ENCODE results near the gene ZP4. TPM values are rescaled to one million over a fixed set of nuclear protein-coding genes. Genes with fewer than 3 reads are reported as not detected.

ZP4 gene, protein sequence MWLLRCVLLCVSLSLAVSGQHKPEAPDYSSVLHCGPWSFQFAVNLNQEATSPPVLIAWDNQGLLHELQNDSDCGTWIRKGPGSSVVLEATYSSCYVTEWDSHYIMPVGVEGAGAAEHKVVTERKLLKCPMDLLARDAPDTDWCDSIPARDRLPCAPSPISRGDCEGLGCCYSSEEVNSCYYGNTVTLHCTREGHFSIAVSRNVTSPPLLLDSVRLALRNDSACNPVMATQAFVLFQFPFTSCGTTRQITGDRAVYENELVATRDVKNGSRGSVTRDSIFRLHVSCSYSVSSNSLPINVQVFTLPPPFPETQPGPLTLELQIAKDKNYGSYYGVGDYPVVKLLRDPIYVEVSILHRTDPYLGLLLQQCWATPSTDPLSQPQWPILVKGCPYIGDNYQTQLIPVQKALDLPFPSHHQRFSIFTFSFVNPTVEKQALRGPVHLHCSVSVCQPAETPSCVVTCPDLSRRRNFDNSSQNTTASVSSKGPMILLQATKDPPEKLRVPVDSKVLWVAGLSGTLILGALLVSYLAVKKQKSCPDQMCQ
- total RNA-seq: not detected in 2 replicates

DNA sequence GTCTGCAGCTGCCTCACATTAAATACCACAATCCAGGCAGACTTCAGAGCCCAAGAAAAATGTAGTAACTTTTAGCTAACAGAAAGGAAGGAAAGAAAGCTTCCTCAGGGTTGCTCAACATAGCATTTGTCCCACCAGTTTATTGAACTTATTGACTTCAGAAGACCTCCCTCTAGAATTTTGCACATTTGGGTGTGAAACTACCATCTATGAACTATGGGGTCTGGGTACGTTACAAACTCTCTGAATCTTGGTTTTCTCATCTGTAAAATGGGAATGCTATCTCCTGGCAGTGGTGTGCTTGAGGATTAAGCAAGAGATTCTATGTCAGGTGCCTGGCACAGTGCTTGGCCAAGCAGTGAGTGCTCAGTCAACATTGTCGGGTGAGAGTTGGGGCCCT lies at the start of gene ZP4:
ZP4 (minus strand) TSS at position 101 of the 400 bp plus-strand sequence. CDS start 287 bp downstream, outside the sequence.
- no peak within 1 kb of the TSS for H3K27ac Mint-ChIP-seq
- H3K4me1 Mint-ChIP-seq (ENCODE audit: low read depth): no peaks in the 10 kb centered on the region
- no peak within 1 kb of the TSS for H3K4me3 Mint-ChIP-seq (ENCODE audit: low read depth)
- H3K9me3 Mint-ChIP-seq: no peaks in the 10 kb centered on the region
- DNase-seq (ENCODE audit: low spot score): no peak
- intact Hi-C loops (cut with micrococcal nuclease): no loop called here
- no peaks in the 10 kb centered on the region for H3K36me3 Mint-ChIP-seq (ENCODE audit: low read depth)
- H3K27me3 Mint-ChIP-seq (ENCODE audit: low read depth): no peaks in the 10 kb centered on the region

DNA sequence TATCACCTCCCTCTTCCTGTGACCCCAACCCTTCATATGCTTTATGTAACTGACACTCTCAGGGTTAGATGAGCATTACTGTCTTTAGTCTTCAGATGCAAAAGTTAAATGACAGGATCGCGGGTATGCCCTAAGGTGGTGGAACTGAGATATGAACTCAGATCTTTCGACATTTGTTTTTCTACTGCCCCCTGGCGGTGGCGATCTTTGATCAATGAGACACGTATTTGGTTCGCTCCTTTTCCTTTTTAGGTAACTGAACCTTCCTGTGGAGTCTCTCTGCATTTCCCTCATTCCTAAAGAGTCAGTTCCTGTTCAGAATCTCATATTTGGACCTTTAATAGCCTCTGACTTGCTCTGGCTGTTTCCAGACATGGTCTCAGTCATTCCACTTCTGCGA lies 47.8 kb upstream of the ZP4 start:
- no peak overlapping the region for H3K4me3 Mint-ChIP-seq (ENCODE audit: low read depth)
- peaks cover 13% of the 10 kb centered on the region for H3K9me3 Mint-ChIP-seq
- H3K4me1 Mint-ChIP-seq (ENCODE audit: low read depth): no peaks in the 10 kb centered on the region
- no peaks in the 10 kb centered on the region for H3K27me3 Mint-ChIP-seq (ENCODE audit: low read depth)
- H3K36me3 Mint-ChIP-seq (ENCODE audit: low read depth): no peaks in the 10 kb centered on the region
- H3K27ac Mint-ChIP-seq: no peak overlapping the region
- no peak for DNase-seq (ENCODE audit: low spot score)
- intact Hi-C loops (cut with micrococcal nuclease): no loop called here

DNA sequence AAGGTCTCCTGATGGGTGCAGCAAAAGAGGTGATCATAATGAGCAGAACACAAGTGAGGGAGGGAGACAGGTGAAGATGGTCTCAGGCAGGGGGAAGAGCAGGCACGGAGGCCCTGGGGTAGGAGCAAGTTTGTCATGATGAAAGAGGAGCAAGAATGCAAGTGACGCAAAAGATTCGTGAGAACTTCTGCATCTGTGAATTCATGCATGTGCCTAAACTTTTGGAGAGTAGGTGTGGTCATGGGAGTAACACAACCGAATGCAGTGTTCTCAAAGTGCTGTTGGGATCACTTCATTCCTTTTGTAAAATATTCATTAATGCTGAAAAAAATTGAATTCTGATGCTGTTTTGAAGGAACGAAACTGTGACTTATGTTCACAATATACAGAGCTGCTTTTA lies 47.3 kb upstream of the ZP4 start:
- Mint-ChIP-seq H3K4me1 (ENCODE audit: low read depth) (no peaks in the 10 kb centered on the region), H3K27me3 (ENCODE audit: low read depth) (no peaks in the 10 kb centered on the region), H3K27ac (no peak overlapping the region), H3K4me3 (ENCODE audit: low read depth) (no peak overlapping the region), H3K9me3 (peaks cover 13% of the 10 kb centered on the region), H3K36me3 (ENCODE audit: low read depth) (no peaks in the 10 kb centered on the region)
- intact Hi-C loops (cut with micrococcal nuclease): no loop called here
- no peak for DNase-seq (ENCODE audit: low spot score)

DNA sequence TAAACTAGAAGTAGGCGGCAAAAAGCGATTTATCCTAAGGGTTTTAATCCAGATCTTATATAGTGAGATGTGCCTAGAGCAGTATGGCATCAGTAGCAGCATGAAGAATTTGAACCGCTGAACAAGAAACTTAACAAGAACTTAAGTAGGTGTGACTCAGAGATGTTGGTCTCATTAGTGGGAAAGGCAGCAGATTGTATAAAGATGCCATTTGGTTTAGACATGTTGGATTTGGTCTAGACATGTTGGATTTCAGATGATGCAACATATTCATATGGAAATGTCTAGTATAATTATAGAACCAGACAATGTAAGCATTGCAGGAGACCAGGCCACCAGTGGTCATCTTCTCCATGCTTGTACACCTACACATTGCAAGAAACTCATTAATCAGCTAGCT lies 42.1 kb upstream of the ZP4 start:
- no peak overlapping the region for H3K27ac Mint-ChIP-seq
- intact Hi-C loops (cut with micrococcal nuclease): no loop called here

DNA sequence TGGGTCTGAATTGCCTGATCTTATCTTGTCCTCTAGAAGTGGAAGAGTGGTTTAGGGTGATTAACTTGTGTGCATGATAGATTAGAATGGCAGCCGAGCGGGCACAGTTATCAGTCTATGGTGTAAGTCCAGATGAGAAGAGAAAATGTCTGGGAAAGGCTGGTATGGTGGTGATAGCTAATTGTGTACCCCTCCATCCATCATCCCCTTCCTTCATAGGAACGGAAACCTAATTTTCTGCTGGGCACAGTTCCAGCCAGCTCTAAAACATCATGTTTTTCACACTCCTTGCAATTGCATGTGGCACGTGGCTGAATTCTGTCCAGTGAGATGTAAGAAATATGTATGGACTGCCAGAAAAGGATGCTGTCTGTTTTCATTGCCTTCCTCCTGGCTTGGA lies 40.9 kb upstream of the ZP4 start:
- intact Hi-C loops (cut with micrococcal nuclease): no loop called here
- Mint-ChIP-seq H3K27ac (no peak overlapping the region), H3K36me3 (ENCODE audit: low read depth) (no peaks in the 10 kb centered on the region), H3K4me3 (ENCODE audit: low read depth) (no peak overlapping the region), H3K9me3 (no peaks in the 10 kb centered on the region), H3K27me3 (ENCODE audit: low read depth) (no peaks in the 10 kb centered on the region), H3K4me1 (ENCODE audit: low read depth) (no peaks in the 10 kb centered on the region)
- no peak for DNase-seq (ENCODE audit: low spot score)

More for the DNA sequence above, 42.1 kb upstream of the ZP4 start:
- DNase-seq (ENCODE audit: low spot score): no peak
- H3K9me3 Mint-ChIP-seq: peaks cover 1% of the 10 kb centered on the region
- H3K4me1 Mint-ChIP-seq (ENCODE audit: low read depth): no peaks in the 10 kb centered on the region
- no peak overlapping the region for H3K4me3 Mint-ChIP-seq (ENCODE audit: low read depth)
- H3K27me3 Mint-ChIP-seq (ENCODE audit: low read depth): no peaks in the 10 kb centered on the region
- H3K36me3 Mint-ChIP-seq (ENCODE audit: low read depth): no peaks in the 10 kb centered on the region

DNA sequence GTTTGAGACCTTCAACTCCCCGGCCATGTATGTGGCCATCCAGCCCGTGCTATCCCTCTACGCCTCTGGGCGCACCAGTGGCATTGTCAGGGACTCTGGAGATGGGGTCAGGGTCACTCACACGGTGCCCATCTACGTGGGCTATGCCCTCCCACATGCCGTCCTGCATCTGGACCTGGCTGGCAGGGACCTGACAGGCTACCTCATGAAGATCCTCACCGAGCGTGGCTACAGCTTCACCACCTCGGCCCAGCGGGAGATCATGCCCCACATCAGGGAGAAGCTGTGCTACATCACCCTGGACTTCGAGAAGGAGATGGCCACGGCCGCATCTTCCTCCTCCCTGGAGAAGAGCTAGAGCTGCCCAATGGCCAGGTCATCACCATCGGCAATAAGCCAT lies 36.5 kb upstream of the ZP4 start:
- Mint-ChIP-seq H3K9me3 (no peaks in the 10 kb centered on the region), H3K36me3 (ENCODE audit: low read depth) (no peaks in the 10 kb centered on the region), H3K4me1 (ENCODE audit: low read depth) (no peaks in the 10 kb centered on the region), H3K27ac (no peak overlapping the region), H3K27me3 (ENCODE audit: low read depth) (no peaks in the 10 kb centered on the region), H3K4me3 (ENCODE audit: low read depth) (no peak overlapping the region)
- intact Hi-C loops (cut with micrococcal nuclease): no loop called here
- DNase-seq (ENCODE audit: low spot score): no peak

DNA sequence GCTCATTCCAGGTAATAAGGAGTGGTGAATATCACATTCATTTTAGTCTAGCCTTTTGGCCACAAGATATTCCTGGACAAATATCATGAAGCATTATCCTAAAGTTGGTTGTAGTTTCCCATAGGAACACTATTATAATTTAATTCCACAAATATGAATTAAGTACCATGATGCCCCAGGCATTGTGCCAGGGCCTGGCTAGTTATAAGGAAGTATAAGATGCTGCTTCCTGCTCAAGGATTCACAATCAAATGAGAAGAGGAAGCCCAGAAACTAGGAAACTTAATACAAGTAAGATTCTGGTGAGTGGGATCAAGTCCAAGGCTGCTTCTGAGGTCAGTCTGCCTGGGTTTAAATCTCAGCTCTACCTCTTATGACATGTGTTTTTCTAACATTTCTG lies 30.6 kb upstream of the ZP4 start:
- Mint-ChIP-seq H3K4me1 (ENCODE audit: low read depth) (no peaks in the 10 kb centered on the region), H3K36me3 (ENCODE audit: low read depth) (no peaks in the 10 kb centered on the region), H3K27me3 (ENCODE audit: low read depth) (no peaks in the 10 kb centered on the region), H3K27ac (no peak overlapping the region), H3K4me3 (ENCODE audit: low read depth) (no peak overlapping the region), H3K9me3 (peaks cover 7% of the 10 kb centered on the region)
- intact Hi-C loops (cut with micrococcal nuclease): no loop called here
- no peak for DNase-seq (ENCODE audit: low spot score)

DNA sequence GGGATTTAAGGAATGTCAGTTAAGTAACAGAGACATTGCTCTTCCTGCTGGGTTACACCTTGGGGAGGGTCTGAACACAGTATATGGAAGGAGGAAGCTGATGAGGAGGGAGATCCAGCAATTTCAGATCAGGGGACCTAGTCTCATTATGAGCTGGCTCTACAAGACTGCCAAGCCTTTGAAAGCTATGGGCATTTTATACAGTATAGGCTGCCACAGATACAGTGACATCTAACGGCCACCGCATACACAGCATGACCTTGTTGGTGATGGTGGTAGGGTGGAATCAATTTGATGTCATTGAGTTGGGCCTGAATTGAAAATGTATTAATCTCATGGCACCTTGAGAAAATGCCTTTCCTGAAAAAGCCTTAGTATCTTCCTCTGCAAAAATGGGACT lies 22.6 kb upstream of the ZP4 start:
- Mint-ChIP-seq H3K9me3 (peaks cover 18% of the 10 kb centered on the region), H3K36me3 (ENCODE audit: low read depth) (no peaks in the 10 kb centered on the region), H3K4me3 (ENCODE audit: low read depth) (no peak overlapping the region), H3K27ac (no peak overlapping the region), H3K27me3 (ENCODE audit: low read depth) (no peaks in the 10 kb centered on the region), H3K4me1 (ENCODE audit: low read depth) (no peaks in the 10 kb centered on the region)
- no peak for DNase-seq (ENCODE audit: low spot score)
- intact Hi-C loops (cut with micrococcal nuclease): no loop called here

DNA sequence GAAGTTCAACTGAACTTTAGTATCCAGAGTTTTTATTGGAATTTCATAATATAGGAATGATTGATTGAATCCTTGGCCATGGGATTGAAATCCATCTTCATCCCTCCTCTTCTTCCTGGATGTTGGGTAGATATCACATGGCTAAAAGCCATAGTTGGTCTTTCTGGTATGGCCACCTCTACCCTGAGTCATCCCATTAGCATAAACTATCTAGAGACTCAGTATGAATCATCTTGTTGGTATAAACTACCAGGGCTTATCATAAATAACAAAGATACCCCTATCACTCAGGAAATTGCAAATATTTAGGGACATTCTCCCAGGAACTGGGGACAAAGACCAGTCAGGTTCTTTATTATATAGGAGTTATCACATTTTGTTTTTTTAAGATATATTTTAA lies 21.2 kb upstream of the ZP4 start:
- no peak overlapping the region for H3K4me3 Mint-ChIP-seq (ENCODE audit: low read depth)
- intact Hi-C loops (cut with micrococcal nuclease): no loop called here
- H3K4me1 Mint-ChIP-seq (ENCODE audit: low read depth): no peaks in the 10 kb centered on the region
- H3K27ac Mint-ChIP-seq: no peak overlapping the region
- no peaks in the 10 kb centered on the region for H3K36me3 Mint-ChIP-seq (ENCODE audit: low read depth)
- no peak for DNase-seq (ENCODE audit: low spot score)
- H3K27me3 Mint-ChIP-seq (ENCODE audit: low read depth): no peaks in the 10 kb centered on the region
- H3K9me3 Mint-ChIP-seq: peaks cover 12% of the 10 kb centered on the region

DNA sequence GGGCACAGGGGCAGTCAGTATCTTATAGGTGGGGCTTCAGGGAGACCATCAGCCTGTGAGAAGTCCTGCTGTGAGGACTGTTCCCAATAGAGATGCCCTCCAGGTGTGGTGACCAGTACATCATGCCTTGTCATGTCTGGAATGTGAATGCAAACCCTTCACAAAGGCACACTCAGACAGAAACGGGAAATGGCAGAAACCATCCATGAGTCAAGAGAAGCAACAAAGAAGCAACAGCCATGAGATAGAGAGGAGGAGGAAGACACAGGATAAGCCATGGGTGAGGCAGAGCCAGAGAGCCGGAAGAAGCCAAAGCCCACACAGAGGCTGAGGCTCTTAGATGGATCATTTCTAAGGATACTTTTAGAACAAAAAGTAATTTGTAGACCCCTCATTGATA lies 20.1 kb upstream of the ZP4 start:
- H3K36me3 Mint-ChIP-seq (ENCODE audit: low read depth): no peaks in the 10 kb centered on the region
- no peak for DNase-seq (ENCODE audit: low spot score)
- H3K9me3 Mint-ChIP-seq: peaks cover 11% of the 10 kb centered on the region
- no peak overlapping the region for H3K27ac Mint-ChIP-seq
- intact Hi-C loops (cut with micrococcal nuclease): no loop called here
- no peaks in the 10 kb centered on the region for H3K4me1 Mint-ChIP-seq (ENCODE audit: low read depth)
- H3K4me3 Mint-ChIP-seq (ENCODE audit: low read depth): no peak overlapping the region
- no peaks in the 10 kb centered on the region for H3K27me3 Mint-ChIP-seq (ENCODE audit: low read depth)

DNA sequence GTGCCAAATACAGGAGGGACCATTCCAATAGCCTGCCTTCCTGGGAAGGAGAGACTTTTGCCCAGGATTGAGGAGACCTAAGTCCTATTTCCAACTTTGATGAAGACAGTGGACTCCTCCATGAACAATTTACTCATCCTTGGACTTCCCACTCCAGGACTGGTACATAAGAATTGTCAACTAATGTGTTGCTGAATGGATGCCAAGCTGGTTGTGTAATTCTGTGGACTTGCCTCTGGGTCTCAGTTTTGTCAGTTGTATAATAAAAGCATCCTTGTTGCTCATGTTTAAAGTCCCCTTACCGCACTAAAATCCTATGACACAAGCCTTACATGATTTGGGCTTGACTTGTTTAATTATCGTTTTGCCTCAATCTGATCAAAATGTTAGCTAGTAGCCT lies 13.2 kb upstream of the ZP4 start:
- H3K36me3 Mint-ChIP-seq (ENCODE audit: low read depth): no peaks in the 10 kb centered on the region
- H3K27ac Mint-ChIP-seq: no peak overlapping the region
- intact Hi-C loops (cut with micrococcal nuclease): no loop called here
- no peak overlapping the region for H3K4me3 Mint-ChIP-seq (ENCODE audit: low read depth)
- H3K27me3 Mint-ChIP-seq (ENCODE audit: low read depth): no peaks in the 10 kb centered on the region
- no peaks in the 10 kb centered on the region for H3K4me1 Mint-ChIP-seq (ENCODE audit: low read depth)
- no peak for DNase-seq (ENCODE audit: low spot score)
- peaks cover 9% of the 10 kb centered on the region for H3K9me3 Mint-ChIP-seq

DNA sequence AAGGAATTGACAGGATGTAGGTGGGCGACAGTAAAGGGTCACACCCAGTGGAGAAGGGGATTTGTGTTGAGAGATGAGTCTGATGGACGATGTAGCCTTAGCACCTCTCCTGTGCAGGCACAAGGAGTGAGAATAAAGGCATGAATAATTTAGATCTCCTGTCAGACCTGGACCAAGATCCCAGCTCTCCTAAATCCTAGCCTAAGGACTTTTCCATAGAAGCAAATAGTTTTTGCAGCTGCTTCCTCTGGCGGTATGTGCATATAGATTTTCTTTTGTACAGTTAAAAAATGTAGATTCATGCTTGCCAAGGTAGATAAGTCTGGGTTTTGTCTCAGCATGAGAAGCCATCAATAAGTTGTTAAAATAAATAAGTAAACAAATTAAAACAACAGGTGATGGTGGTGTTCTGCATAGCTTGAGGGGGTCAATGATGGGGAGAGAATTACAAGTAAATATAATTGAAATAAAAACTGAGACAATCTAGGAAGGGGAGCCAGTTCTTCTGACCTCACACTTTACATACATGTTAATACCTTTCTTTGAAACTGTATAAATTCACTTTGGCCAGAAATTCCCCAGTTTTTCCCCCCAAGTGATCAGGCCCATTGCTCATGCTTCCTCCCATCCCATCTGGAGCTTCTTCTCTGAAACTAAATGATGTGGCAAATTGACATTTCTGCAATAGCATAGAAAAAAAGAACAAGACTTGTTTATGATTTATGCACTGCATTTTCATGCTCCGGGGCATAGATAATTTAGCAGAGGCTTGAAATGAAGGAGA lies 12.4 kb upstream of the ZP4 start:
- DNase-seq (ENCODE audit: low spot score): no peak
- Mint-ChIP-seq H3K4me1 (ENCODE audit: low read depth) (no peaks in the 10 kb centered on the region), H3K27me3 (ENCODE audit: low read depth) (no peaks in the 10 kb centered on the region), H3K4me3 (ENCODE audit: low read depth) (no peak overlapping the region), H3K27ac (no peak overlapping the region), H3K9me3 (peaks cover 9% of the 10 kb centered on the region), H3K36me3 (ENCODE audit: low read depth) (no peaks in the 10 kb centered on the region)
- intact Hi-C loops (cut with micrococcal nuclease): no loop called here

DNA sequence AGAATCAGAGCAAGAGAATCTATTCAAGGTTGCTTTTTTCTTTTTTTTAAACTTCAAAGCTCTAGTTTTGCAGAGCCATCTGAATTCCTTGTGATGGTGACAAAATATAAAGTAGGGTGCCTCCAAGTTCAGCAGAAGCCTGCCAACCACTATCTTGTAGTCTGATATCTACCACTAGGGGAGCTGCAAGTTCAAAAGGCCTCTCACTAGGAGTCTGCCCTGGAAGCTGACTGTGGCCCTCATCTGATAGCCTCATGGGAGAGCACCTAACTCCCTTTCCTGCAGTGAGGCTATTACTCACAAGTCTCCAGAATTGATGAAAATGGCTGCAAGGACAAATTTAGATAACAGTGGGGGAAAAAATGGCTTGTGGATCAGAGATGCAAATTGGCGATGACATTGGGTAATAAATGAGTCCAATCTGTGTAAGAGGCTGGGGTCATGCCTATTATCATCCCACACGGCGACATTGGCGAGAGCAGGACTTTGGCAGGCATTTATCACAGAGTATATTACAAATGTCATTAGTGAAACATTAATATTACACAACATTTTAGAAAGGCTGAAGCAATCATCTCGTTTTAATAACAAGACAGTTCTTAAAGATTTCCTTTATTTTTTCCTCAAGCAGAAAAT lies 10.7 kb upstream of the ZP4 start:
- Mint-ChIP-seq H3K27me3 (ENCODE audit: low read depth) (no peaks in the 10 kb centered on the region), H3K36me3 (ENCODE audit: low read depth) (no peaks in the 10 kb centered on the region), H3K4me1 (ENCODE audit: low read depth) (no peaks in the 10 kb centered on the region), H3K4me3 (ENCODE audit: low read depth) (no peak overlapping the region), H3K27ac (no peak overlapping the region), H3K9me3 (peaks cover 9% of the 10 kb centered on the region)
- DNase-seq (ENCODE audit: low spot score): no peak
- intact Hi-C loops (cut with micrococcal nuclease): no loop called here

Measured in activated T-helper 2 cell treated with anti-CD3 and anti-CD28 coated beads, Interferon-gamma antibody, Interleukin-2, Interleukin-4, amounts not matched to agents 10 μg/mL and 5 μg/mL and 100 μg/mL, durations not matched to agents 14 hours and 24 hours and 36 hours (primary cell).